GM12878 (cell line): Measurements from ENCODE around the gene LTC4S. TPM values are rescaled to one million over a fixed set of nuclear protein-coding genes. Genes with fewer than 3 reads are reported as not detected.

Experiments
- ATAC-seq: fragments of 200-7000 bp; cut with Tn5 transposase; 3 replicates; pipeline ENCODE4 v1.9.1; 2020; ENCODE audit warnings: mild to moderate bottlenecking, moderate library complexity
- BruUV-seq: library from RNA; stranded (reverse); fragments of 400-500 nt; replicated peaks from 2 replicates; lab custom pipeline; 2021; lab: Mats Ljungman, UMichigan
- CTCF ChIA-PET: fragments of 300-600 bp; sonication (Branson Sonifier 250); formaldehyde crosslinking; extraction: SDS; loops from one replicate; lab custom pipeline; 2021; ENCODE audit warnings: inconsistent platforms; lab: Yijun Ruan, JAX
- POLR2A ChIA-PET: fragments of 350-600 bp; formaldehyde crosslinking; extraction: SDS; loops from one replicate; lab custom pipeline; 2021; ENCODE audit warnings: inconsistent platforms; lab: Charles Lee
- RAD21 ChIA-PET: fragments of 300-600 bp; sonication (Branson Sonifier 250); formaldehyde crosslinking; loops from one replicate; lab custom pipeline; 2023; ENCODE audit warnings: antibody characterized with exemption; ENCODE audit not compliant: unreplicated experiment; lab: Charles Lee
- SMC1A ChIA-PET: fragments of 300-600 bp; sonication (Branson Sonifier 250); formaldehyde crosslinking; loops from one replicate; lab custom pipeline; 2023; ENCODE audit not compliant: unreplicated experiment, uncharacterized antibody; lab: Charles Lee
- DNase-seq: peaks from one replicate; pipeline ENCODE4 v3.0.0-alpha.2; 2011; ENCODE audit warnings: low read depth, low spot score
- FAIRE-seq: peaks from 3 replicates; lab custom pipeline; 2011; peaks lifted over from hg19 to GRCh38; lab: Jason Lieb, UNC
- H2AFZ ChIP-seq: 2 replicates; pipeline ENCODE4 v1.6.0; 2011; ENCODE audit warnings: low read depth, low read length, control low read depth; ENCODE audit not compliant: control insufficient read depth
- H3K27ac ChIP-seq: 2 replicates; pipeline ENCODE4 v1.5.1; 2011; ENCODE audit warnings: control low read depth; ENCODE audit not compliant: control insufficient read depth, insufficient read depth
- H3K27me3 ChIP-seq, 2 experiments: replicated peaks in 1 of 2; 2 replicates each; pipeline versions ENCODE4 v1.6.0 to v1.6.1; 2011; ENCODE audit warnings: low read length in 1 of 2; ENCODE audit not compliant: control insufficient read depth in 2 of 2, insufficient read depth in 2 of 2
- H3K36me3 ChIP-seq, 2 experiments: 2 replicates each; pipeline ENCODE4 v1.5.1; 2011; ENCODE audit warnings: low read length in 1 of 2; ENCODE audit not compliant: control insufficient read depth in 2 of 2, insufficient read depth in 2 of 2
- H3K4me1 ChIP-seq: 2 replicates; pipeline ENCODE4 v1.6.1; 2011; ENCODE audit warnings: mild to moderate bottlenecking, low read length, moderate library complexity, mixed read lengths; ENCODE audit not compliant: control insufficient read depth, insufficient read depth
- H3K4me2 ChIP-seq: 2 replicates; pipeline ENCODE4 v1.6.0; 2011; ENCODE audit warnings: control low read depth; ENCODE audit not compliant: control insufficient read depth, insufficient read depth
- H3K4me3 ChIP-seq: fragments of 200-600 bp; sonication (generic); 2 replicates; pipeline ENCODE4 v1.5.1; 2016
- H3K79me2 ChIP-seq: 2 replicates; pipeline ENCODE4 v1.6.0; 2011; ENCODE audit warnings: low read length; ENCODE audit not compliant: control insufficient read depth, insufficient read depth
- H3K9ac ChIP-seq: 2 replicates; pipeline ENCODE4 v1.8.0; 2011; ENCODE audit warnings: low read length, control low read depth, mixed read lengths; ENCODE audit not compliant: control insufficient read depth, insufficient read depth
- H3K9me3 ChIP-seq: replicated peaks from 3 replicates; pipeline ENCODE4 v1.5.1; 2011; ENCODE audit warnings: mild to moderate bottlenecking, low read length; ENCODE audit not compliant: control insufficient read depth, insufficient read depth
- H4K20me1 ChIP-seq: 2 replicates; pipeline ENCODE4 v1.6.0; 2011; ENCODE audit not compliant: control insufficient read depth, insufficient read depth
- DPF2 ChIP-seq: fragments of 450-650 bp; IDR thresholded peaks from 2 replicates; pipeline ENCODE4 v1.6.1; 2017; ENCODE audit warnings: mild to moderate bottlenecking
- IKZF1 ChIP-seq: fragments of 450-650 bp; conservative IDR thresholded peaks from 2 replicates; pipeline ENCODE4 v1.6.1; 2017; ENCODE audit warnings: antibody characterized with exemption, mild to moderate bottlenecking
- KAT2A ChIP-seq: conservative IDR thresholded peaks from 2 replicates; pipeline ENCODE4 v1.6.1; 2011; ENCODE audit warnings: low read depth, low read length; ENCODE audit not compliant: control insufficient read depth
- RUNX3 ChIP-seq: IDR thresholded peaks from 2 replicates; pipeline ENCODE4 v1.6.1; 2012; ENCODE audit warnings: low read length, inconsistent platforms
- SPI1 ChIP-seq: IDR thresholded peaks from 2 replicates; pipeline ENCODE4 v1.6.1; 2011; ENCODE audit warnings: low read depth, mild to moderate bottlenecking, low read length, moderate library complexity, borderline replicate concordance; ENCODE audit not compliant: insufficient read depth
- WGBS: methylation state at CpG from one replicate; pipeline ENCODE4 v1.1.6; 2016; ENCODE audit warnings: low lambda C conversion rate; ENCODE audit not compliant: insufficient replicate concordance, insufficient coverage; ENCODE audit errors: missing lambda C conversion rate; 5-methylcytosine and 5-hydroxymethylcytosine counted together
- in situ Hi-C: fragments of 300-500 bp; cut with MboI; formaldehyde crosslinking; loops from 9 replicates; pipeline ENCODE4 v1.14.3; 2018; ENCODE audit warnings: mixed read lengths
- intact Hi-C: fragments of 100-400 bp; cut with micrococcal nuclease; formaldehyde crosslinking; loops from one replicate; pipeline ENCODE4 v1.14.2; 2022; ENCODE audit not compliant: unreplicated experiment
- polyA plus RNA-seq, 11 experiments: library from polyadenylated mRNA; depleted of rRNA in 4 of 11; unstranded in 6 of 11; stranded (reverse) in 5 of 11; fragments of >200 nt; fragmentation: Nextera tagmentation in 4 of 11; fragmentation: Illumina TruSeq in 1 of 11; extraction: Ambion mirVana in 4 of 11; extraction: Trizol in 1 of 11; gene quantifications; 1 replicate in 1 of 11; 2 replicates in 10 of 11; pipeline versions ENCODE4 v1.2.1 to v1.2.3, GENCODE V29; 2011 to 2016; ENCODE audit warnings: inconsistent platforms in 2 of 11, missing spikeins in 2 of 11, low read depth in 1 of 11
- total RNA-seq, 4 experiments: library from RNA; depleted of rRNA in 3 of 4; stranded (reverse); fragments of >200 nt in 3 of 4; fragmentation: Illumina TruSeq in 1 of 4; extraction: Trizol in 1 of 4; gene quantifications; 2 replicates each; pipeline versions ENCODE4 v1.2.1 to v1.2.3, GENCODE V29; 2013 to 2021
- TF ChIP-seq, protein P1 (sequence below): fragments of 150-350 bp; IDR thresholded peaks from 2 replicates; pipeline ENCODE4 v1.6.1; 2016; ENCODE audit warnings: low read depth, low read length
- TF ChIP-seq, protein P2 (sequence below): IDR thresholded peaks from 2 replicates; pipeline ENCODE4 v1.6.1; 2011; ENCODE audit warnings: mild to moderate bottlenecking, low read depth, low read length, moderate library complexity; ENCODE audit not compliant: insufficient replicate concordance

LTC4S gene
- total and polyA plus RNA-seq, 10 of the 15 experiments (the other 5 are each of a cell fraction or from before 2014, with no cell fraction given), result 0.78 to 3.6 (median 1.8) TPM; not detected in 5

DNA sequence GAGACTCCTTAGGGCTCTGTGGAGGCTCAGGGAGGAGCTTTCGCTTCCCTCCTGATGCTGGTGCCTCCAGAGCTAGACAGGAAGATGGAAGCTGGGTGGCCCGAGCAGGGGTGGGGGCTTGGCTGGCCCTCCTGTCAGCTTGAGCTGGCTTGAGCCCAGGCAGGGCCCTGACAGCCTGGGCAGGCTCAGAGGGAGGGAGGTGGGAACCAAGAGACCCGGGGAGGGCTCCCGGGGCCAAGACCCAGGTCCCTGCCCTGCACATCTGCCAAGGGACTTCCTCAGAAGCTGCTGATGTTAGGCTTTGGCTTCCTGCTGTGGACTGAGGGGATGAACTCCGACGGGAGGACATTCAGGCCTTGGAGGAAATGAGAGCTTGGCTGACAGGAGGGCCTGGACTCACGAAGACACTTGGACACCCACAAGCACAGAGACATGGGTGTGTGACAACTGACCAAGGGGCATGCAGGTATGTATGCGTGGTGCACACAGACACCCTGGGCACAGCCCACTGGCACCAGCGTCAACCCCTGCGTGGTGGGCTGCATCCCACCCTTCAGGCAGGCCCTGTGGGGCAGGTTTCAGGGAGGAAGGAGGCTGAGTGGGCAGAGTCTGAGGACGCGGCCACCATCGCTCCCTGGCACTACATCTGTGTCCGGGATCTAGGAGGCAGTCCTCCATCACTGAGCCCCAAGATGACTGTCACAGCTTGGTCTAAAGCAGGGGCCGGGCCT lies 1.7 kb upstream of the LTC4S start (continued):
- TF ChIP-seq, protein P1, sequence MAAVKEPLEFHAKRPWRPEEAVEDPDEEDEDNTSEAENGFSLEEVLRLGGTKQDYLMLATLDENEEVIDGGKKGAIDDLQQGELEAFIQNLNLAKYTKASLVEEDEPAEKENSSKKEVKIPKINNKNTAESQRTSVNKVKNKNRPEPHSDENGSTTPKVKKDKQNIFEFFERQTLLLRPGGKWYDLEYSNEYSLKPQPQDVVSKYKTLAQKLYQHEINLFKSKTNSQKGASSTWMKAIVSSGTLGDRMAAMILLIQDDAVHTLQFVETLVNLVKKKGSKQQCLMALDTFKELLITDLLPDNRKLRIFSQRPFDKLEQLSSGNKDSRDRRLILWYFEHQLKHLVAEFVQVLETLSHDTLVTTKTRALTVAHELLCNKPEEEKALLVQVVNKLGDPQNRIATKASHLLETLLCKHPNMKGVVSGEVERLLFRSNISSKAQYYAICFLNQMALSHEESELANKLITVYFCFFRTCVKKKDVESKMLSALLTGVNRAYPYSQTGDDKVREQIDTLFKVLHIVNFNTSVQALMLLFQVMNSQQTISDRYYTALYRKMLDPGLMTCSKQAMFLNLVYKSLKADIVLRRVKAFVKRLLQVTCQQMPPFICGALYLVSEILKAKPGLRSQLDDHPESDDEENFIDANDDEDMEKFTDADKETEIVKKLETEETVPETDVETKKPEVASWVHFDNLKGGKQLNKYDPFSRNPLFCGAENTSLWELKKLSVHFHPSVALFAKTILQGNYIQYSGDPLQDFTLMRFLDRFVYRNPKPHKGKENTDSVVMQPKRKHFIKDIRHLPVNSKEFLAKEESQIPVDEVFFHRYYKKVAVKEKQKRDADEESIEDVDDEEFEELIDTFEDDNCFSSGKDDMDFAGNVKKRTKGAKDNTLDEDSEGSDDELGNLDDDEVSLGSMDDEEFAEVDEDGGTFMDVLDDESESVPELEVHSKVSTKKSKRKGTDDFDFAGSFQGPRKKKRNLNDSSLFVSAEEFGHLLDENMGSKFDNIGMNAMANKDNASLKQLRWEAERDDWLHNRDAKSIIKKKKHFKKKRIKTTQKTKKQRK, result no peak

GRCh38 chr5:179792612-179793467 lies 946 bp upstream of the LTC4S start:
- H3K36me3 ChIP-seq, result no peaks in the 10 kb centered on the region; a peak in 2 of 4 replicates
- POLR2A ChIA-PET, result interaction anchor here (0.8 kb wide), 1 partner anchor 13 kb away, joined by 3 read pairs; no protein-coding TSS in a partner anchor
- DNase-seq (no peak), ATAC-seq (no peak), FAIRE-seq (no peak)
- H2AFZ ChIP-seq, result no peak overlapping the region
- SMC1A ChIA-PET, result interaction anchor here (0.9 to 1.2 kb wide), 3 partner anchors 8 to 31 kb away, joined by 3 to 4 read pairs (median 3); no protein-coding TSS in a partner anchor
- no peak overlapping the region for H3K27ac ChIP-seq
- RAD21 ChIA-PET, result no interaction called here
- WGBS, result 65% methylated on average over 22 of the region's 24 CpGs
- BruUV-seq, result no TSS peak
- no peaks in the 10 kb centered on the region for H3K79me2 ChIP-seq
- H3K4me2 ChIP-seq, result no peak overlapping the region
- CTCF ChIA-PET, result interaction anchor here (0.6 to 2.9 kb wide), 7 partner anchors 18 to 114 kb away, joined by 3 to 14 read pairs (median 4); partner anchors contain the start of gene SQSTM1
- intact Hi-C loops, result no loop called here
- TF ChIP-seq SPI1 (peak; percentile 74), DPF2 (peak; percentile 51; the same call in 1 of the 2 replicates), IKZF1 (0 out of 2 replicates have a peak, but pooled peaks have one; percentile 16), KAT2A (no peak), RUNX3 (0 out of 2 replicates have a peak, but pooled peaks have one; percentile 6)
- TF ChIP-seq, protein P2, sequence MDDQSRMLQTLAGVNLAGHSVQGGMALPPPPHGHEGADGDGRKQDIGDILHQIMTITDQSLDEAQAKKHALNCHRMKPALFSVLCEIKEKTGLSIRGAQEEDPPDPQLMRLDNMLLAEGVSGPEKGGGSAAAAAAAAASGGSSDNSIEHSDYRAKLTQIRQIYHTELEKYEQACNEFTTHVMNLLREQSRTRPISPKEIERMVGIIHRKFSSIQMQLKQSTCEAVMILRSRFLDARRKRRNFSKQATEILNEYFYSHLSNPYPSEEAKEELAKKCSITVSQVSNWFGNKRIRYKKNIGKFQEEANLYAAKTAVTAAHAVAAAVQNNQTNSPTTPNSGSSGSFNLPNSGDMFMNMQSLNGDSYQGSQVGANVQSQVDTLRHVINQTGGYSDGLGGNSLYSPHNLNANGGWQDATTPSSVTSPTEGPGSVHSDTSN, result no peak
- no peaks in the 10 kb centered on the region for H3K27me3 ChIP-seq
- no peaks in the 10 kb centered on the region for H4K20me1 ChIP-seq
- H3K4me1 ChIP-seq, result peaks cover 23% of the 10 kb centered on the region
- H3K9ac ChIP-seq, result no peak overlapping the region
- no peaks in the 10 kb centered on the region for H3K9me3 ChIP-seq
- no peak overlapping the region for H3K4me3 ChIP-seq
- in situ Hi-C loops, result loop anchor here (25.0 kb wide), 1 partner anchor 294 kb away; no protein-coding TSS in a partner anchor
